ENCODE data around the gene NAGPA.

Gene NAGPA

DNA sequence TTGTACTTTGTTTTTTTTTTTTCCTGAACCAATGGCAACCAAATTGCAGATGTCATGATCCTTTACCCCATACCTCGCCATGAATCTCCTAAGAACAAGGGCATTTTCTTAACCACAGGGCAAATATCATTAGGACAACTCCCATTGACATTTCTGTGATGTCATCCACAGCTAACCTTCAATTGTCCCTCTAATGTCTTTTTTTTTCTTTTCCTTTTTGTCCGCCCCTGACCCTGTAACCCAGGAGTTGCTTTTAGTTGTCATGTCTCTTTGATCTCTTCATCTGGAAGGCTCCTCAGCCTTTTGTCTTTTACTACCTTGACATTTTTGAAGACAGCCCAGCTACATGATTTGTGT is 410 bp upstream of the NAGPA start:
- TF ChIP-seq, protein P1, sequence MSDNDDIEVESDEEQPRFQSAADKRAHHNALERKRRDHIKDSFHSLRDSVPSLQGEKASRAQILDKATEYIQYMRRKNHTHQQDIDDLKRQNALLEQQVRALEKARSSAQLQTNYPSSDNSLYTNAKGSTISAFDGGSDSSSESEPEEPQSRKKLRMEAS (IDR thresholded peaks at IDR 0.05; ENCODE audit: low read depth, low read length): no peak
- TF ChIP-seq, protein P2, sequence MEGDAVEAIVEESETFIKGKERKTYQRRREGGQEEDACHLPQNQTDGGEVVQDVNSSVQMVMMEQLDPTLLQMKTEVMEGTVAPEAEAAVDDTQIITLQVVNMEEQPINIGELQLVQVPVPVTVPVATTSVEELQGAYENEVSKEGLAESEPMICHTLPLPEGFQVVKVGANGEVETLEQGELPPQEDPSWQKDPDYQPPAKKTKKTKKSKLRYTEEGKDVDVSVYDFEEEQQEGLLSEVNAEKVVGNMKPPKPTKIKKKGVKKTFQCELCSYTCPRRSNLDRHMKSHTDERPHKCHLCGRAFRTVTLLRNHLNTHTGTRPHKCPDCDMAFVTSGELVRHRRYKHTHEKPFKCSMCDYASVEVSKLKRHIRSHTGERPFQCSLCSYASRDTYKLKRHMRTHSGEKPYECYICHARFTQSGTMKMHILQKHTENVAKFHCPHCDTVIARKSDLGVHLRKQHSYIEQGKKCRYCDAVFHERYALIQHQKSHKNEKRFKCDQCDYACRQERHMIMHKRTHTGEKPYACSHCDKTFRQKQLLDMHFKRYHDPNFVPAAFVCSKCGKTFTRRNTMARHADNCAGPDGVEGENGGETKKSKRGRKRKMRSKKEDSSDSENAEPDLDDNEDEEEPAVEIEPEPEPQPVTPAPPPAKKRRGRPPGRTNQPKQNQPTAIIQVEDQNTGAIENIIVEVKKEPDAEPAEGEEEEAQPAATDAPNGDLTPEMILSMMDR (IDR thresholded peaks at IDR 0.05; ENCODE audit: low read depth, low read length): no peak
- no peak for TF ChIP-seq POLR2A (IDR thresholded peaks at IDR 0.05; ENCODE audit: extremely low read depth, insufficient read length)
- no peak for TF ChIP-seq MYC (IDR thresholded peaks at IDR 0.05; ENCODE audit: low read depth, low read length)
- no peak for DNase-seq (ENCODE audit: low read depth)
- peak overlapping the region; percentile 80 for H3K4me3 ChIP-seq (ENCODE audit: low read depth, low read length)

DNA sequence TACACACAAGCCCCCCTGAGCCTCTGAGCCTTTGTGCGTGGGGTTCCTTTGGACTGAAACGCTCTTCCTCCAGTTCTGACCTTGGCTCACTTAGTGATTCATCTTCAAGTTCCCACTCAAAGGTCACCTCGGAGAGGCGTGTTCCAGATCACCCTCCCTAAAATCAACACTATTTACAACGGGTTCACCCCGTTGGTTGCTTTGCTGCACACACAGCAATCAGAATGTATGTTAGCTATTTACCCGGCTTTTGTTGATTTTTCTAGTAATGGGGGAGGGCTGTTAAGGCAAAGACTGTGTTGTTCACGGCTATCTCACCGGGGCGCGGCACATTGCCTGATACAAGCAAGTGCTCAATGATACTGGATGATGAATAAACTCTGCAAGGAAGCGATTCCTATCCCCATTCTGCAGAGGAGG is 977 bp downstream of the NAGPA start:
- H3K4me3 ChIP-seq (ENCODE audit: low read depth, low read length): peak overlapping the region; percentile 80
- no peak for DNase-seq (ENCODE audit: low read depth)
- TF ChIP-seq, protein P2 (IDR thresholded peaks at IDR 0.05; ENCODE audit: low read depth, low read length): no peak
- TF ChIP-seq, protein P1 (IDR thresholded peaks at IDR 0.05; ENCODE audit: low read depth, low read length): no peak
- no peak for TF ChIP-seq POLR2A (IDR thresholded peaks at IDR 0.05; ENCODE audit: extremely low read depth, insufficient read length)
- no peak for TF ChIP-seq MYC (IDR thresholded peaks at IDR 0.05; ENCODE audit: low read depth, low read length)

DNA sequence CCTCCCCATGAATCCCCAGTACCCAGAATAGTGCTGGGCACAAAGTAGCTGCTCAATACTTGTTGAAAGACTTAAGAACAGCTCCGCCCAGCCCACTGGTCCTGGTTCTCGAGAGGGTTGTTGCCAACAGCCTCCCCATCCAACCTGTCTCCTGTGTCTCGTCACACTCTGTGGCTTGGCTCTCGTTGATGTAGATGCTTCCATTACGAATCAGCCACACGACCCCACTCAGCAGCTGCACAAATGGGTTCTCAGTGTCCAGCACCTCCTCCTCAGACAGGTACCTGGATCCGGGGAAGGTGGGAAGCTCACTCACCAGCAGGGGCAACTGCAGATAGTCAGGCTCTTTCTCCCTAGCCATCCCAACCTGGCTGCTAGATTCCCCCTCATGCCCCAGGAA is 2.1 kb downstream of the NAGPA start:
- DNase-seq (ENCODE audit: low read depth): no peak
- TF ChIP-seq, protein P1 (IDR thresholded peaks at IDR 0.05; ENCODE audit: low read depth, low read length): no peak
- TF ChIP-seq, protein P2 (IDR thresholded peaks at IDR 0.05; ENCODE audit: low read depth, low read length): no peak
- no peak for TF ChIP-seq MYC (IDR thresholded peaks at IDR 0.05; ENCODE audit: low read depth, low read length)
- no peak for TF ChIP-seq POLR2A (IDR thresholded peaks at IDR 0.05; ENCODE audit: extremely low read depth, insufficient read length)
- no peak overlapping the region for H3K4me3 ChIP-seq (ENCODE audit: low read depth, low read length)

- DNase-seq (ENCODE audit: low read depth): no peak
- no peak for TF ChIP-seq POLR2A (IDR thresholded peaks at IDR 0.05; ENCODE audit: extremely low read depth, insufficient read length)
- TF ChIP-seq MYC (IDR thresholded peaks at IDR 0.05; ENCODE audit: low read depth, low read length): no peak
- TF ChIP-seq, protein P2 (IDR thresholded peaks at IDR 0.05; ENCODE audit: low read depth, low read length): no peak
- TF ChIP-seq, protein P1 (IDR thresholded peaks at IDR 0.05; ENCODE audit: low read depth, low read length): no peak
- H3K4me3 ChIP-seq (ENCODE audit: low read depth, low read length): no peak overlapping the region
Observed at GRCh38 chr16:5030251-5030870, 3.4 kb downstream of the NAGPA start.

GRCh38 chr16:5028950-5029475 is 4.7 kb downstream of the NAGPA start:
- TF ChIP-seq, protein P2 (IDR thresholded peaks at IDR 0.05; ENCODE audit: low read depth, low read length): no peak
- TF ChIP-seq MYC (IDR thresholded peaks at IDR 0.05; ENCODE audit: low read depth, low read length): no peak
- TF ChIP-seq, protein P1 (IDR thresholded peaks at IDR 0.05; ENCODE audit: low read depth, low read length): no peak
- TF ChIP-seq POLR2A (IDR thresholded peaks at IDR 0.05; ENCODE audit: extremely low read depth, insufficient read length): no peak
- H3K4me3 ChIP-seq (ENCODE audit: low read depth, low read length): no peak overlapping the region

More at GRCh38 chr16:5028950-5029475, 4.7 kb downstream of the NAGPA start:
- DNase-seq (ENCODE audit: low read depth): no peak

Data from NB4 (cell line).